Measurements from ENCODE around the gene WDR87. TPM values are rescaled to one million over a fixed set of nuclear protein-coding genes. Genes with fewer than 3 reads are reported as not detected.
A peak's percentile ranks its signal among the peaks of the same experiment; 100 is the strongest.

WDR87 gene
- total RNA-seq (not detected in 2 replicates), polyA plus RNA-seq (under 0.01 TPM in 1 of 2 replicates, not detected in the other), polyA minus RNA-seq (not detected in 2 replicates), Bru-seq, nascent RNA (percentile 4 among the genes with signal in this experiment), BruChase-seq, experiment 1, labeled RNA remaining after a 6-hour chase (percentile 5 among the genes with signal in this experiment), BruChase-seq, experiment 2, labeled RNA remaining after a 2-hour chase (percentile 5 among the genes with signal in this experiment)
- not detected in 2 replicates for polyA plus RNA-seq (2011; cell fraction: cytosol; rRNA removed)
- polyA plus RNA-seq (2011; cell fraction: nucleus; rRNA removed): not detected in 2 replicates
- not detected in 2 replicates for polyA plus RNA-seq (2012)
- polyA minus RNA-seq (2011; cell fraction: cytosol; rRNA and poly(A)+ RNA removed): not detected
- polyA minus RNA-seq (2011; cell fraction: nucleus; rRNA and poly(A)+ RNA removed): not detected in 2 replicates
- long read RNA-seq: 0 reads

- POLR2A ChIA-PET: interaction anchor here (0.6 to 1.9 kb wide), 7 partner anchors 11 to 727 kb away, joined by 3 to 25 read pairs (median 4); no protein-coding TSS in a partner anchor
- TF ChIP-seq CTCF (IDR thresholded peaks at IDR 0.05; ENCODE audit: extremely low read depth in 1 of 2, insufficient read depth in 1 of 2, low read depth in 1 of 2, low read length in 2 of 2) (no peak), POLR2A (IDR thresholded peaks at IDR 0.05; ENCODE audit: low read depth, low read length) (peak; percentile 36), MAX (IDR thresholded peaks at IDR 0.05; ENCODE audit: insufficient read depth, insufficient read length) (no peak)
- Histone ChIP-seq H3K27me3 (ENCODE audit: control insufficient read depth in 2 of 2, insufficient read depth in 2 of 2, low read length in 2 of 2) (no peaks in the 10 kb centered on the region), H3K4me1 (ENCODE audit: control insufficient read depth, extremely low read depth, insufficient read depth, low read length) (peaks cover 15% of the 10 kb centered on the region), H3K36me3 (ENCODE audit: control insufficient read depth in 2 of 2, extremely low read depth in 1 of 2, insufficient read depth in 2 of 2, low read length in 2 of 2) (no peaks in the 10 kb centered on the region), H2AFZ (ENCODE audit: low read depth, low read length) (peak within 1 kb of the TSS; percentile 98), H3K4me3 (replicated peaks in 1 of 3; ENCODE audit: insufficient read depth in 1 of 3, low read depth in 1 of 3, low read length in 3 of 3) (peak within 1 kb of the TSS; percentile 40 to 99 (median 83)), H3K9ac (replicated peaks; ENCODE audit: extremely low read depth, insufficient read depth, low read length) (peak within 1 kb of the TSS; percentile 76), H3K9me3 (replicated peaks; ENCODE audit: control insufficient read depth, insufficient read depth, low read length) (no peaks in the 10 kb centered on the region), H4K20me1 (replicated peaks; ENCODE audit: control insufficient read depth, extremely low read depth, insufficient read depth, low read length) (no peaks in the 10 kb centered on the region), H3K9me1 (replicated peaks; ENCODE audit: control insufficient read depth, extremely low read depth, insufficient read depth, low read length) (no peaks in the 10 kb centered on the region), H3K27ac (ENCODE audit: insufficient read depth, low read depth, low read length) (peak within 1 kb of the TSS; percentile 50), H3K4me2 (ENCODE audit: insufficient read depth, low read length) (peak within 1 kb of the TSS; percentile 83), H3K79me2 (ENCODE audit: control insufficient read depth, insufficient read depth, low read length) (peaks cover 40% of the 10 kb centered on the region)
- DNase-seq (ENCODE audit: low read depth, low spot score) (no peak), FAIRE-seq (peak; percentile 18)
- dilution Hi-C loops (cut with MboI; ENCODE audit: extremely low pct_ligation_motif_present, low sequenced_read_pairs) (no loop called here), intact Hi-C loops (cut with micrococcal nuclease) (loop anchor here (2.0 kb wide), 1 partner anchor 55 kb away; no protein-coding TSS in a partner anchor)
- TSS peak; percentile 67 for BruUV-seq (replicated peaks)
- CTCF ChIA-PET: interaction anchor here (1.0 to 8.4 kb wide), 10 partner anchors 11 to 329 kb away, joined by 3 to 145 read pairs (median 4); no protein-coding TSS in a partner anchor
Measured at GRCh38 chr19:37905946-37906868, at the start of gene WDR87. WDR87 (minus strand) TSS chr19:37906594; CDS start chr19:37898239, 8,355 bp downstream.

All from endothelial cell of umbilical vein (primary cell).